AG09309 (cell line): Measurements from ENCODE around the gene ZC3H12D.
"Not testable (repeated sequence)": the region's sequence is repeated elsewhere in the genome, so short reads cannot be mapped to it uniquely, and the experiment has no call there.

Experiments
- DNase-seq: peaks from one replicate; pipeline ENCODE4 v3.0.0-alpha.2; 2010; ENCODE audit warnings: low read depth
- H3K4me3 ChIP-seq: 2 replicates; pipeline ENCODE4 v1.5.1; 2011; ENCODE audit warnings: mild to moderate bottlenecking, low read depth, low read length, moderate library complexity; ENCODE audit not compliant: control insufficient read depth
- CTCF ChIP-seq: IDR thresholded peaks from 2 replicates; pipeline ENCODE4 v1.5.1; 2011; ENCODE audit warnings: mild to moderate bottlenecking, low read depth, low read length, inconsistent platforms; ENCODE audit not compliant: insufficient read depth, control insufficient read depth; ENCODE audit errors: missing control alignments

ZC3H12D gene

GRCh38 chr6:149446791-149447376, 37.9 kb downstream of the ZC3H12D start:
- H3K4me3 ChIP-seq: no peak overlapping the region
- no peak for TF ChIP-seq CTCF
- no peak for DNase-seq

- H3K4me3 ChIP-seq: no peak overlapping the region
- no peak for DNase-seq
- TF ChIP-seq CTCF: no peak
These were observed 39.2 kb downstream of the ZC3H12D start for GRCh38 chr6:149445573-149445972.

GRCh38 chr6:149445095-149445466, 39.7 kb downstream of the ZC3H12D start:
- no peak for TF ChIP-seq CTCF
- H3K4me3 ChIP-seq: no peak overlapping the region
- no peak for DNase-seq

- not testable (repeated sequence) for H3K4me3 ChIP-seq
These were observed 40.3 kb downstream of the ZC3H12D start for GRCh38 chr6:149444360-149445094.

GRCh38 chr6:149443411-149444181, 41.2 kb downstream of the ZC3H12D start:
- no peak overlapping the region for H3K4me3 ChIP-seq
- no peak for DNase-seq
- no peak for TF ChIP-seq CTCF

More at GRCh38 chr6:149444360-149445094, 40.3 kb downstream of the ZC3H12D start:
- DNase-seq: not testable (repeated sequence)

GRCh38 chr6:149441740-149442139, 43.1 kb downstream of the ZC3H12D start:
- no peak for DNase-seq
- no peak overlapping the region for H3K4me3 ChIP-seq
- TF ChIP-seq CTCF: no peak

- H3K4me3 ChIP-seq: no peak overlapping the region
- no peak for TF ChIP-seq CTCF
- DNase-seq: no peak
These were observed 43.8 kb downstream of the ZC3H12D start for GRCh38 chr6:149440735-149441671.
